Kidney epithelial cell (primary cell): ENCODE data around the gene GID8. TPM values are rescaled to one million over a fixed set of nuclear protein-coding genes. Genes with fewer than 3 reads are reported as not detected.

Source experiments
- DNase-seq: peaks from one replicate; pipeline ENCODE4 v3.0.0-alpha.2; 2010; ENCODE audit warnings: low read depth
- H3K27me3 ChIP-seq: 2 replicates; pipeline ENCODE4 v1.6.0; 2011; ENCODE audit warnings: low read length; ENCODE audit not compliant: control insufficient read depth, insufficient read depth
- H3K36me3 ChIP-seq: 2 replicates; pipeline ENCODE4 v1.5.1; 2011; ENCODE audit warnings: low read length; ENCODE audit not compliant: control insufficient read depth, insufficient read depth
- H3K4me3 ChIP-seq: 2 replicates; pipeline ENCODE4 v1.5.1; 2011; ENCODE audit warnings: low read depth, mild to moderate bottlenecking, control low read depth, low read length
- CTCF ChIP-seq: IDR thresholded peaks from 2 replicates; pipeline ENCODE4 v1.5.1; 2011; ENCODE audit warnings: mild to moderate bottlenecking, moderate library complexity, low read length, control low read depth, inconsistent platforms; ENCODE audit not compliant: insufficient read depth, poor library complexity, severe bottlenecking
- total RNA-seq: library from RNA; depleted of rRNA; stranded (reverse); fragments of >200 nt; gene quantifications from 2 replicates; pipeline ENCODE4 v1.2.3, GENCODE V29; 2015

GID8 gene
- total RNA-seq, 1 donor from 2014 or later, result 32.9 TPM

GRCh38 chr20:62931464-62931863 is 6.5 kb upstream of the GID8 start:
- no peak for TF ChIP-seq CTCF
- DNase-seq, result no peak
- H3K36me3 ChIP-seq, result peaks cover 3% of the 10 kb centered on the region
- no peak overlapping the region for H3K4me3 ChIP-seq
- H3K27me3 ChIP-seq, result no peaks in the 10 kb centered on the region

DNA sequence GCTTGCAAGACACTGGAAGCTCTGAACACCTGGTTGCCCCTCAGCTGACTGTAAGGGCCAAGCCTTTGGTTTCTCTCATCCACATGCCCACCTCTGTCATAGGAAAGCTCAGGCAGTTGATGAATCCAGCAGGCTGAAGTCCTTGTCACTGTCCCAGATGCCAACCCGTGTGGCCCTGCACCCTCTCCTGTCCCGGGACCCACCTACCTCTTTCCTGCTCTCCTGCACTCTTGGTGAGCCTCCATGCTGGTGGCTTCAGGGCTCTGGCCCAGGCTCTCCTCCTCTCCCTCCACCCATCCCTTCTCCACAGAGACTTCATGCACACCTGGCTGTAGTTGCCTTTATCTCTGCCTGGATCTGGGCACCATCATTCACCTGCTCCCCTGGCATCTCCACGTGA is 4.0 kb upstream of the GID8 start:
- peaks cover 3% of the 10 kb centered on the region for H3K36me3 ChIP-seq
- TF ChIP-seq CTCF, result no peak
- H3K27me3 ChIP-seq, result no peaks in the 10 kb centered on the region
- no peak overlapping the region for H3K4me3 ChIP-seq
- DNase-seq, result no peak

GRCh38 chr20:62935204-62935967 is 2.6 kb upstream of the GID8 start:
- peaks cover 3% of the 10 kb centered on the region for H3K36me3 ChIP-seq
- DNase-seq, result no peak
- H3K4me3 ChIP-seq, result no peak overlapping the region
- TF ChIP-seq CTCF, result no peak
- no peaks in the 10 kb centered on the region for H3K27me3 ChIP-seq

DNA sequence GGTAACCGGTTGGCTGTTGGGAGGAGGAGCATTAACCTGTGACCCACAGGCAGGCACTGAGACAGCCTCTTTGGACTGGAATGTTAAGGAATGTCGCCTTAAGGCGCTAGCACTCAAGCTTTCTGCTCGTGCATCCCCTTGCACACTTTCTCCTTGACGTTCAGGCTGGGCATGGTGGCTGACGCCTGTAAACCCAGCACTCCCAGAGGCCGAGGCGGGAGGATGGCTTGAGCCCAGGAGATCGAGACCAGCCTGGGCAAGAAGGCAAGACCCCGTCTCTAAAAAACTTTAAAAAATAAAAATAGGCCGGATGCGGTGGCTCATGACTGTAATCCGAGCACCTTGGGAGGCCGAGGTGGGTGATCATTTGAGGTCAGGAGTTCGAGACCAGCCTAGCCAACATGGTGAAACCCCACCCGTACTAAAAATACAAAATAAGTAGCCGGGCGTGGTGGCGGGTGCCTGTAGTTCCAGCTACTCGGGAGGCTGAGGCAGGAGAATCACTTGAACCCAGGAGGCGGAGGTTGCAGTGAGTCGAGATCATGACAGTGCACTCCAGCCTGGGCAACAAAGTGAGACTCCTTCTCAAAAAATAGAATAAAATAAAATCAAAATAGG is 1.9 kb upstream of the GID8 start:
- Histone ChIP-seq H3K4me3 (peak overlapping the region; percentile 81), H3K27me3 (no peaks in the 10 kb centered on the region), H3K36me3 (peaks cover 3% of the 10 kb centered on the region)
- no peak for TF ChIP-seq CTCF
- no peak for DNase-seq

DNA sequence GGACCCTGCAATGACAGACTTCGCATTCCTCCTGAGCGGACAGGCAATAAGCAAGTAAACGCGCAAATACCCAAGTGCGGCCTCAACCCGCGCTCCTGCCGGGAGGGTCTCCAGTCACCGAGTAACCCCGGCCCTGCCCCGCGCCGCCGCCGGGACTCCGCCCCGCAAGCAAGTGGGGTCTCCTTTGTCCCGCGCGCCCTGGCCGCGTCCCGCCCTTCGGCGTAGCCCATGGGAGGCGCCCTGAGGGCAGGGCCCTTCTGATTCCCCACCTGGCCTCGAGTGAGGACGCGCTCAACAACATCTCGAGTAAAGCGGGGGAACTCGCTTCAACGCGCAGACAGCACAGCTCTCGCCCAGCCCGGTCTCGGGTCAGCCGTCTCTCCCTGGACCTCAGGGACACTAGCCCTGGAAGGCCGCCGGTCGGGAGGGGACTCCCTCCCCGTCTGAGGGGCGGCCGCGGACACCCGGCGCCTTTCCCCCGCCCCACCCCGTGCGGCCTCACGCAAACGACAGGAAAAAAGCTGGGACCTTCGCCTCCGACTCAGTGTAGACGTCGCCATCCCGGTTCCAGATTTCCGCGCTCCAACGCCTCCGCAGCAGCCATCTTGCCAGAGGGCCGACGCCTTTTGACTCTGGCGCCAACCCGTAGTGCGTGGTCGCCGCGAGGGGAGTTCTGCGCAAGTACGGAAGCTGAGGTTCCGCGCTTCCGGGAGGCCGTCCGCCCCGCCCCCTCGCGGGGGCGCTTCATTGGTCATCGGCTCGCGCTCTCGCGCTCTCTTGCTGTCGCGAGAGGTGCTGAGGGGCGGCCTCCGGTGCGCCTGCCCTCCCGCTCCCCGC is 461 bp upstream of the GID8 start:
- H3K27me3 ChIP-seq, result no peaks in the 10 kb centered on the region
- peak overlapping the region; percentile 82 for H3K4me3 ChIP-seq
- no peak for TF ChIP-seq CTCF
- H3K36me3 ChIP-seq, result peaks cover 3% of the 10 kb centered on the region
- peak; percentile 80 for DNase-seq
